ACC112 (cell line): ENCODE measurements around the gene DTX2.
"Not testable (repeated sequence)": the region's sequence is repeated elsewhere in the genome, so short reads cannot be mapped to it uniquely, and the experiment has no call there.

ENCODE experiments used
- H2AFZ ChIP-seq: fragments of 200-600 bp; sonication (generic); one replicate; pipeline ENCODE4 v1.6.0; 2017; ENCODE audit warnings: antibody characterized with exemption, low read length; ENCODE audit not compliant: unreplicated experiment
- H3K27ac ChIP-seq: fragments of 200-600 bp; sonication (generic); 2 replicates; pipeline ENCODE4 v1.5.1; 2014; ENCODE audit warnings: low read depth, mild to moderate bottlenecking, antibody characterized with exemption, low read length, moderate library complexity
- H3K27me3 ChIP-seq: fragments of 200-600 bp; sonication (generic); 2 replicates; pipeline ENCODE4 v1.6.1; 2014; ENCODE audit warnings: mild to moderate bottlenecking, antibody characterized with exemption, low read length, moderate library complexity, mixed read lengths; ENCODE audit not compliant: insufficient read depth
- H3K36me3 ChIP-seq: fragments of 200-600 bp; sonication (generic); 2 replicates; pipeline ENCODE4 v1.6.1; 2016; ENCODE audit warnings: mild to moderate bottlenecking, antibody characterized with exemption, low read length, moderate library complexity, mixed read lengths; ENCODE audit not compliant: insufficient read depth
- H3K4me1 ChIP-seq: fragments of 200-600 bp; sonication (generic); one replicate; pipeline ENCODE4 v1.6.1; 2016; ENCODE audit warnings: low read length, mixed read lengths; ENCODE audit not compliant: insufficient read depth, unreplicated experiment, control insufficient read depth
- H3K4me3 ChIP-seq: fragments of 200-600 bp; sonication (generic); 2 replicates; pipeline ENCODE4 v1.5.1; 2014; ENCODE audit warnings: mild to moderate bottlenecking, low read depth, low read length
- H3K79me2 ChIP-seq: fragments of 200-600 bp; sonication (generic); one replicate; pipeline ENCODE4 v1.6.0; 2016; ENCODE audit warnings: low read length; ENCODE audit not compliant: control insufficient read depth, unreplicated experiment, insufficient read depth

The DTX2 gene

DNA sequence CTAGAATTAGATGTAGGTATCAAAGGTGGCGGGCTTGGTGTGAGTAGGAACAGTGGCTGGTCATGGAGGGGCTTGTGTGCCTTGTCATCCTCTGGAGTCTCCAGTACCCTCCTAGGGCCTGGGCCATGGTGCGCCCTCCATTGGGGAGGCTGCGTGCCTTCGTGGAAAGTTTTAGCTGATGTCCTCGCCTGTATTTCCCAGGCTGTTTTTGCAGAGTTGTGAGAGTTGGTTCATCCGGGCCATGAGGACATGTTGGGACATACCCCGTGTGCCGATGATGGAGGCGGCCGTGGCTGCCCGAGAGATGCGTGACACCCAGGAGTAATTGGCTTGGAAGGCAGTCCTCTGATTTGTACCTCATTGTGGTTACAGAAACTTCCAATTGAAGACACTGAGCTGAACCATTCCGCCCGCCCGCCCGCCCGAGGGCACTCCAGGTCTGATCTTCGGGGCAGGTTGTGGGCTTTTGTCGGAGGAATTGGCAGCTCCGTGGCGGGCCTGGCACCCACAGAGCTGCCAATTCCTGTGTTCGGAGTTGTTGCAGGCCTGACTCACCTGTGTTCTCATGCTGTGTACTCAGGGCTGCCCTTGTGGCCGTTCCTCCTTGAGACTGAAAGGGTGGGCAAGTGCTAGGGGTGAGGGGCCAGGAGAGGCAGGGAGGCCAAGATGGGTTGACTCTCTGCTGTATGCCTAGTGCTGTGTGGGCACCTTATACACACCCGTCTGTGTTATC is 15.4 kb downstream of the DTX2 start:
- not testable (repeated sequence) for H2AFZ ChIP-seq, H3K27me3 ChIP-seq, H3K4me3 ChIP-seq, H3K79me2 ChIP-seq, H3K4me1 ChIP-seq, H3K27ac ChIP-seq, H3K36me3 ChIP-seq

DNA sequence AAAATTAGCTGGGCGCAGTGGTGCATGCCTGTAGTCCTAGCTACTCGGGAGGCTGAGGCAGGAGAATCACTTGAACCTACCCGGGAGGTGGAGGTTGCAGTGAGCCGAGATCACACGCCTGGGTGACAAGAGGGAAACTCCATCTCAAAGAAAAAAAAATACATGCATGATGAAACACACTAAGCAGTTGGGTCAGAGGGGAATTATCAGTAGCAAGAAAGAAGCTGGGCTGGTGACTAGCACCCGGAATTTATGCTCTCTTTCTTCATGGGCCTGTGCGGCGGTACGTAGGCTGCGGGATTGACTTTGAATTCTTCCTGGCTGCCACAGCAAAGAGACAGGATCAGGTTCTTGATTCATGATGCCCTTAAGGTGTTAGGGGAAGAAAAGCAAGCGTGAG is 18.1 kb downstream of the DTX2 start:
- H3K36me3 ChIP-seq, H2AFZ ChIP-seq, H3K4me3 ChIP-seq, H3K4me1 ChIP-seq, H3K79me2 ChIP-seq, H3K27ac ChIP-seq, H3K27me3 ChIP-seq: not testable (repeated sequence)

DNA sequence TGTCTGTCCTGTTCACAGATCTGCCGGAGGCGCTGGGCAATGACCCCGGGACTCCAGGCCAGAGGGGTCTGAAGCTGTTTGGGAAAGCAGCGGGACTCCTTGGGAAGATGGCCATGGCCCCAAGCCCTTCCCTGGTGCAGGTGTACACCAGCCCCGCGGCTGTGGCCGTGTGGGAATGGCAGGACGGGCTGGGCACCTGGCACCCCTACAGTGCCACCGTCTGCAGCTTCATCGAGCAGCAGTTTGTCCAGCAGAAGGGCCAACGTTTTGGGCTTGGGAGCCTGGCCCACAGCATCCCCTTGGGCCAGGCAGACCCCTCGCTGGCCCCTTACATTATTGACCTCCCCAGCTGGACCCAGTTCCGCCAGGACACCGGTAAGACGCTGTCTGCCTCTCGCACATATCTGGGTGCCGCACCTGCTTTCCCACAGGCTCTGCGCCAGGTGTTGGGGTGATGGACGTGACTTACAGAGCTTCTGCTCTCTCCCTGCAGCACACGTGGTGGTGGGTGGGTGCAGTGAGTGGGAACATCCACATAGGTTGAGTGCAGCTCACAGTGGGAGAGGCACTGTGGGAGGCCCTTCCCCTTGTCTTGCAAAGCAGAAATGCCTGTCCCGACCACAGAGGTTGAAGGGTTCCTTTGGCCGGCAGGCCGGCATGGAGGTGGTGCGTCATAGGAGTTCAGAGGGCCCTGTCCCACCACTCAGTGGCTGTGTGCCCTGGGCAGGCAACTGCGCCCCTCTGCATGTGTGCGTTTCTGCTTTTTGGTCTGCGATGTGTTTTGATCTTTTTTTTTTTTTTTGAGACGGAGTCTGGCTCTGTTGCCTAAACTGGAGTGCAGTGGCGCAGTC is 19.1 kb downstream of the DTX2 start:
- not testable (repeated sequence) for H3K4me1 ChIP-seq, H3K27ac ChIP-seq, H3K27me3 ChIP-seq, H3K36me3 ChIP-seq, H2AFZ ChIP-seq, H3K4me3 ChIP-seq, H3K79me2 ChIP-seq

DNA sequence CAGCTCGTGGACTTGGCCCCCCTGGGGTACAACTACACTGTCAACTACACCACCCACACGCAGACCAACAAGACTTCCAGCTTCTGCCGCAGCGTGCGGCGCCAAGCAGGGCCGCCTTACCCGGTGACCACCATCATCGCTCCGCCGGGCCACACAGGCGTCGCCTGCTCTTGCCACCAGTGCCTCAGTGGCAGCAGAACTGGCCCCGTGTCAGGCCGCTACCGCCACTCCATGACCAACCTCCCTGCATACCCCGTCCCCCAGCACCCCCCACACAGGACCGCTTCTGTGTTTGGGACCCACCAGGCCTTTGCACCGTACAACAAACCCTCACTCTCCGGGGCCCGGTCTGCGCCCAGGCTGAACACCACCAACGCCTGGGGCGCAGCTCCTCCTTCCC is 21.2 kb downstream of the DTX2 start:
- H3K79me2 ChIP-seq, H3K4me1 ChIP-seq, H3K36me3 ChIP-seq, H3K27ac ChIP-seq, H3K4me3 ChIP-seq, H2AFZ ChIP-seq, H3K27me3 ChIP-seq: not testable (repeated sequence)

DNA sequence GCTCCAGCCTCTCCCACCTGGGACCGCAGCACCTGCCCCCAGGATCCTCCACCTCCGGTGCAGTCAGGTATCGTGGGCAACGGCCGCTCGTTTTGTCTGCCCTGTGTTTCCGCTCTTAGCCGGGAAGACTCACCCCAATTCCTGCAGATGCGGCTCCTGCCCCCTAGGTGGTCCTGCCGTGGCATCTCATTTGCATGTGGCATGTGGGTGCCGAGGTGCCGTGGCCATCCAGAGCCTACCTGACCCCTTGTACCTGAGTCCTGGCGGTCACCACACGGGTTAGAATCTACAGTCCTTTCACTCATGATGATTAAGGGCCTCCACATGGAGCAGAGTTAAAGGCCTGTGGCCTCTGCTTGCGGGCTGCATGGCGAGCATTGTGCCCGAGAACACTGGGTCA is 21.6 kb downstream of the DTX2 start:
- not testable (repeated sequence) for H3K36me3 ChIP-seq, H3K4me3 ChIP-seq, H2AFZ ChIP-seq, H3K27me3 ChIP-seq, H3K4me1 ChIP-seq, H3K27ac ChIP-seq, H3K79me2 ChIP-seq

DNA sequence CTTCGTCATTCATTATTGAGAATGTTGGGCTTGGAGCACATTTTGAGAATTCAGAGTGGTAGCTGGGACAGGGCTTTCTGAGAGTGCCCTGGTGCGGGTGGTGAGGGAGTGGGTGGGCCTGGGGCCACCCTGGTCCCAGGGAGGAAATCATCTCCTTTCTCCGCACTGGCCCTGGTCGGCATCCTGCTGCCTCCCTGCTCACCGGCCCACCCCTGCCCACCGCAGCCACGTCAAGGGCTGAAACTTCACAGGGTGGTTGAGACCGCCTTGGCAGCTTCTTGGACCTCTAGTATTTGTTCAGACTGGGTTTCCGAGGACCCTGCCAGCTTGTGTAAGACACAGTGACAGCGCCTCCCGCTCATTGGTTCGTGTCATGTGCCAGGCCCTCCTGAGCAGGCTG is 22.9 kb downstream of the DTX2 start:
- not testable (repeated sequence) for H3K27me3 ChIP-seq, H3K4me3 ChIP-seq, H3K4me1 ChIP-seq, H3K36me3 ChIP-seq, H3K27ac ChIP-seq, H3K79me2 ChIP-seq, H2AFZ ChIP-seq

DNA sequence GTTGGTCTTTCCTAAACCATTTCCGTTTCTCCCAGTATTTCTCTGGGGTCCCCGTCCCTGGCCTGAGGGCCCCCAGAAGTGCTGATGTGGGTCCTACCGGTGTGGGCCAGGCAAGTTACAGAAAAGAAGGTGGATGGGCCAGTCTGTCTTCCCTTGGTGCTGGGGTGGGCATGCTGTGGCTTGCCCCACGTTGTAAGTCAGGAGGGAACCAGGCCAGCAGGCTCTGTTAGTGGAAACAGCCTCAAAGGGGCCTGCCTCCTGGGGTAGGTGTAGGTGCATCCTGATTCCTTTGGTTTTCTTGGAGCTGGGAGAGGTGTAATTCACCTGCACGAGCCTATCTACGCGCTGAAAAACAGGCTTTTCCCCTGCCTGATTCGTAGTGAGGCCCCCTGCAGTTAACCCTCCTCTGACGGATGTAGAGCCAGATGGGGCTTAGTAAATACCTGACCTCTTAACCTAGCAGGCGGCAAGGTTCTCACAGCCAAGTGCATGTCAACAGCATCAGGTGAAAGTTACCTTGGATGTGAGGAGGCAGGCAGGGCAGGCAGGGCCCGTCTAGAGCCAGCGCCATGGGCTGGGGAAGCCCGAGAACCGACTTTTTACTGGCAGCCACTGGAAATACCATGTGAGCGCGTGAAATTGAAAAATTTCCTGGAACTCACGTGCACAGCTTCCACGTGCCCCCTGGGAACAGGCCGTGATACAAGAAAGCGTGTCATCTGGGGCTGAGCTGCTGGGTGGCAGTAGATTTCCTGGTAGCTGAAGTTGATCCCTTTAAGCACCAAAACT is 24.5 kb downstream of the DTX2 start:
- H3K27me3 ChIP-seq, H3K4me1 ChIP-seq, H3K27ac ChIP-seq, H2AFZ ChIP-seq, H3K79me2 ChIP-seq, H3K36me3 ChIP-seq, H3K4me3 ChIP-seq: not testable (repeated sequence)

DNA sequence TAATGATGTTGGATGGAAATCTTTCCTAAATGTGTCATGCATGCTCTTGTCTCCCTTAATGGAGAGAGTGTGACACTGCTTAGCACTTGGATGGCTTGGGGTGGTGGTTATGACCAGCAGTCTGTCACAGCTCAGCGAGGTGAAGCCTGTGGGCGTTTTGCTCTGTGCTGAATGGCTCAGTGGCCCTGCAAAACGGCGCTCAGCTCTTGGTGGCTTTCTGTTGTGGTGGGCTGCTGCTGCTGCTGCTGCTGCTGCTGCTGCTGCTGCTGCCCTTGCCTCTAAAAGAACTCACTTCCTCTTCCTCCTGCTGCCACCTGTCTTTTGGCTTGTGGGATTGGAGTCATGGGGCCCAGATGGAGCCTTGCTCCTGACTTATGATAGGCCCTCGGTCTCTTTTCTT is 25.1 kb downstream of the DTX2 start:
- not testable (repeated sequence) for H3K27ac ChIP-seq, H3K79me2 ChIP-seq, H3K36me3 ChIP-seq, H3K4me3 ChIP-seq, H3K4me1 ChIP-seq, H3K27me3 ChIP-seq, H2AFZ ChIP-seq

DNA sequence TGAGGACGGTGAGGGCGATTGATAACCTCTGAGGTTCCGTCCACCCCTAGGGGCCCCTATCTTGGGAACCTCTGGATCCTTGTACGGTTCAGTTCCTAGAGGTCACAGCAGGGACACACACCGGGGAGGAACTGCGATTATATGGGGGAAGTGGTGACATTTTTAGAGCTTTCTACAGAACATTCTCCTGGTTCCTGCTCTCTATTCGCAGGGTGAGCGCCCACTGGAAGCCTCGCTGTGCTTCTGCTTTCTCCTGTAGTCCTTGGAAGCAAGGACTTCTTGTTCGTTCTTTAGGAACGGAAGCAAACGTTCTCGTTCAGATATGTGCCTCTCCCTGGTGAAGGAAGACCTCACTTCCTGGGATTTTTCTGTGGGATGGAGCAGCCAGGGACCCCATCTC is 26.5 kb downstream of the DTX2 start:
- not testable (repeated sequence) for H2AFZ ChIP-seq, H3K36me3 ChIP-seq, H3K27me3 ChIP-seq, H3K4me1 ChIP-seq, H3K4me3 ChIP-seq, H3K27ac ChIP-seq, H3K79me2 ChIP-seq

DNA sequence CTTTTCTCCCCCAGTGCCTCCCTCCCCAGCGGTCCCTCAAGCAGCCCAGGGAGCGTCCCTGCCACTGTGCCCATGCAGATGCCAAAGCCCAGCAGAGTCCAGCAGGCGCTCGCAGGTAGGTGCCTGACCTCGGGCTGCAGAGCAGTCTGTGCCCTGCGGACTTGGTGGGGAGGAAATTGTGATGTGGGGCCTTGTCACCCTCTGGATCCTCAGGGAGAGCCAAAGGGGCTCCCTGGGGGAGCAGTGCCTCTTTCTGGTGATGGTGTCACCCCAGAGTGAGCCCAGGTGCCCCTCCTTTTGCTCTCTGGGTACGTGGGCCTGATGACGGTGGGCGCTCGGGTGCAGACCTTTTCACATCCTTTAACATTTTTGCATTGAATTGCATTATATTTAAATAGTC is 30.6 kb downstream of the DTX2 start:
- H3K4me3 ChIP-seq, H3K27ac ChIP-seq, H3K79me2 ChIP-seq, H2AFZ ChIP-seq, H3K27me3 ChIP-seq, H3K4me1 ChIP-seq, H3K36me3 ChIP-seq: not testable (repeated sequence)

DNA sequence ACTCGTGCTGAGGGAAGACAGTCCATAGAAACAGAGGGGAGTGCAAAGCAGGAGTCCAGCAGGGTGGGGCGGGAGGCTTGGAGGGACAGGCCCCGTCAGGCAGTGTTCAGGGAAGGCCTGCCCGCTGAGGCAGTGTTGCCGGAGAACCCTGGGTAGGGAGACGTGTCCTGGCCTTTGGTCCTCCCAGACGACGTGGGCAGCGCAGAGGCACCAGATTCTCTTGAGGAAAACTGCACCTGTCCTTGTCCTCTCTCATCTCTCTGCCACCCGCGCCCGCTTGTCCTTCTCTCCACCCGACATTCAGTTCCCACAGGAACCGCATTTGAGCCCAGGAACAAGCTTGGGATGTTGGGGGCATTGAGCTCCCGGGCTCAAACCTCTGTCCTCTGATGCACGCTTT is 34.2 kb downstream of the DTX2 start:
- H3K27me3 ChIP-seq, H3K36me3 ChIP-seq, H2AFZ ChIP-seq, H3K4me1 ChIP-seq, H3K79me2 ChIP-seq, H3K27ac ChIP-seq, H3K4me3 ChIP-seq: not testable (repeated sequence)
